ENCODE results near the gene ZFP2.

GRCh38 chr5:178941361-178941760, 45.6 kb downstream of the ZFP2 start:
- TF ChIP-seq MAZ (IDR thresholded peaks at IDR 0.05; ENCODE audit: borderline replicate concordance, low read depth, low read length) (no peak), HOXA7 (CRISPR knock-in tag; IDR thresholded peaks at IDR 0.05) (no peak), CTCF (IDR thresholded peaks at IDR 0.05) (no peak), POLR2A (IDR thresholded peaks at IDR 0.05; ENCODE audit: low read length) (no peak), TP53 (CRISPR knock-in tag; IDR thresholded peaks at IDR 0.05) (no peak), REST (IDR thresholded peaks at IDR 0.05) (no peak), RNF2 (IDR thresholded peaks at IDR 0.05; ENCODE audit: borderline replicate concordance, low read depth) (no peak), PHF8 (IDR thresholded peaks at IDR 0.05; ENCODE audit: borderline replicate concordance, low read depth) (no peak), EP300 (IDR thresholded peaks at IDR 0.05) (no peak), POLR2AphosphoS2 (conservative IDR thresholded peaks at IDR 0.05; ENCODE audit: low read length) (no peak), MYC (IDR thresholded peaks at IDR 0.05; ENCODE audit: borderline replicate concordance, low read length) (no peak)

Data from A549 (cell line).